NCI-H187 treated with DMSO at 0.1 percent for 48 hours (cell line): ENCODE results near the gene CEMIP.

Experiments used
- DNase-seq: peaks from one replicate; lab custom pipeline; 2025; lab: John Stamatoyannopoulos, UW

CEMIP gene

DNA sequence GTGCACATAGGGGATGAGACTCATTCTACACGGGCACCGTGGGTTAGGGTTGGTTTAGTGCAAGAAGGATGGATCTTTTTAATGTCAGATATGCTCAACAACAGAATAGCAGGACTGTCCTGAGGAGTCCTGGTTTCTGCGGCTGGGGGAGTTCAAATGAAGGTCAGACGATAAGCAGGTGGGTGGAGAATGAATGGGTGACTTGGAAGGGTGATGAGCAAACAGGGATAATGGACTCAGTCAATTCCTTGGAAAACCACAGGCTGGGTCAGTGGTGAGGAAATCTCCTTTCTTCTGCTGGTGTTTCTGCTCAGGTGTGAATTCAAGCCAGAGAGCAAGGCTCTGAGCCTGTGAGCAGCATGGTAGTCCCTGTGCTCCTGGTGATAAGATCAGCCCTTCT lies 150.5 kb downstream of the CEMIP start:
- DNase-seq, result no peak

- no peak for DNase-seq
Measured at GRCh38 chr15:80931191-80931590, 152.0 kb downstream of the CEMIP start.

GRCh38 chr15:80931721-80932512 lies 152.7 kb downstream of the CEMIP start:
- no peak for DNase-seq

- no peak for DNase-seq
Measured at GRCh38 chr15:80932513-80932815, 153.3 kb downstream of the CEMIP start.

- no peak for DNase-seq
Measured at GRCh38 chr15:80932989-80933388, 153.8 kb downstream of the CEMIP start.

GRCh38 chr15:80934761-80935221 lies 155.6 kb downstream of the CEMIP start:
- DNase-seq, result no peak

- no peak for DNase-seq
Measured at GRCh38 chr15:80936288-80937078, 157.3 kb downstream of the CEMIP start.

GRCh38 chr15:80937718-80938117 lies 158.5 kb downstream of the CEMIP start:
- no peak for DNase-seq

DNA sequence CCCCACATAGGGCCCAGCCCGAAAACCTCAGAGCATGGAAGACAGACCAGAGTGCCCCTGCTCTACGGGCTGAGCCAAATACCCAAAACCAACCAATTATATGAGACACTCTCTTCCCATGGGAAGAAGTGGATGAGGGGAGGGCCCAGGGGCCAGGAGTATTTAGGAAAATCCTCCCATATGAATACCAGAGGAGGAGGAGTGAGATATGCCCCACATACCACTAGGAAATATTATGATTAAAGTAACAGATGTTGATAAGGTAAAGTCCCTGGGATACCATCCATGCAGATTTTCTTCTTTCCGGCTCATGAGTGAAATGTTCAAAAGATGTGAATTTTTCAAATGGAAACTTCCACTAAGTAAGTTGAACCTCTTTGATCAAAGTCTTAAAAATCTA lies 160.0 kb downstream of the CEMIP start:
- no peak for DNase-seq

DNA sequence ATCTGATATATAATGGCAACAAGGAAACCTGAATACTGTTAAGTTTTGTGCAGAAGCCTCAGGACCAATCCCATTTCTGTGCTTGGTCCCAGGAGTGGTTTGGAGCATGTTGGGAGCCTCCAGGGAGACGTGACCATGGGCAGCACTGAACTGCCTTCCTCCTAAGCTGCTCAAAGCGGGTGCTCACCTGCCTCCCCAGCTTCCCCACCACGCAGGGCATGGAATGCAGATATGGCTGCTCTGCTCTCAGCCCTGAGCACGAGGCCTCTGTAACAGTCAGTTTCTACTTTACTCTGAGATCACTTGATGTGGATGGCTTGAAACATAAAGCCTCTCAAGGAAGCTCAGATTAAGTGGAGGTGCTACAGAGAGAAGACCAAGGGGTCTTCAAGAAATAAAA lies 161.2 kb downstream of the CEMIP start:
- DNase-seq, result no peak

DNA sequence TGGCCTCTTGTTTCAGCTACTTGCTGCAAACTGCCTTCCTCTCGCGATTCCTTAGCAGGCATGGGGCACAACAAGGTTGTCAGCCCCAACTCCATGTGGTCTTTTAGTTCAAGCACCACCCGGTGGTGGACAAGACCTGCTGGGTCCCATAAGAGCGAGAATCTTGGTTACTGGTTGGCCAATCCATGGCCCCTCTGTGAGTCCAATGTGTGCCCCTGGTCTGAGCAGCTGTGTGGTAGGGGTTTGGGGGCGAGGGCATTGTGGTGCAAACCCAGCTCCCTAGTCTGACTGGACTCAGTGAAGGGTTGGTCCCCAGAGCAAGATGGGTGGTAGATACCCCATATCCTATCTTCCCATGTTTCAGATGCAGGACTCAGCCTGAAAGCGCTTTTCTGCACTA lies 161.7 kb downstream of the CEMIP start:
- no peak for DNase-seq

GRCh38 chr15:80942266-80942665 lies 163.1 kb downstream of the CEMIP start:
- DNase-seq, result no peak

GRCh38 chr15:80942746-80943565 lies 163.8 kb downstream of the CEMIP start:
- DNase-seq, result no peak

DNA sequence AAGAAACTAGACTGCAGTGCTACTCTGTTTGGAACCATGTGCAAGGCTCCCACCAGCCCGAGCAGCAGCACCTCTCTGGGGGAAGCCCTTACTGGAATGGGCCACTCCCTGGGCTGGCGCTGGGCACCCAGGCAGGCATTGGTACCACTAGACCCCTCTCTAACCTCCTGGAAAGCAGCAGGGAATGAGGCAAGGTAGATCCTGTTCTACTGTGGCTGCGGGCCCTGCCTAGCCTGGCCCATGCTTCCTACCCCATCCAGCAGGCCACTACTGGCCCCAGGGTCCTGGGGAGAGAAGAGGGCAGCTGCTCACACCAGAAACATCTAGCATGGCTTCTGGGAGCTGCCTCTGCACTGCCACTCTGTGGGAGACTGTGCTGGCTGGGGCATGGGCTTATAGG lies 165.6 kb downstream of the CEMIP start:
- DNase-seq, result no peak

GRCh38 chr15:80945605-80946004 lies 166.4 kb downstream of the CEMIP start:
- no peak for DNase-seq

- no peak for DNase-seq
Measured at GRCh38 chr15:80946576-80946975, 167.4 kb downstream of the CEMIP start.

GRCh38 chr15:80948651-80949292 lies 169.6 kb downstream of the CEMIP start:
- no peak for DNase-seq

GRCh38 chr15:80949756-80950155 lies 170.6 kb downstream of the CEMIP start:
- no peak for DNase-seq

DNA sequence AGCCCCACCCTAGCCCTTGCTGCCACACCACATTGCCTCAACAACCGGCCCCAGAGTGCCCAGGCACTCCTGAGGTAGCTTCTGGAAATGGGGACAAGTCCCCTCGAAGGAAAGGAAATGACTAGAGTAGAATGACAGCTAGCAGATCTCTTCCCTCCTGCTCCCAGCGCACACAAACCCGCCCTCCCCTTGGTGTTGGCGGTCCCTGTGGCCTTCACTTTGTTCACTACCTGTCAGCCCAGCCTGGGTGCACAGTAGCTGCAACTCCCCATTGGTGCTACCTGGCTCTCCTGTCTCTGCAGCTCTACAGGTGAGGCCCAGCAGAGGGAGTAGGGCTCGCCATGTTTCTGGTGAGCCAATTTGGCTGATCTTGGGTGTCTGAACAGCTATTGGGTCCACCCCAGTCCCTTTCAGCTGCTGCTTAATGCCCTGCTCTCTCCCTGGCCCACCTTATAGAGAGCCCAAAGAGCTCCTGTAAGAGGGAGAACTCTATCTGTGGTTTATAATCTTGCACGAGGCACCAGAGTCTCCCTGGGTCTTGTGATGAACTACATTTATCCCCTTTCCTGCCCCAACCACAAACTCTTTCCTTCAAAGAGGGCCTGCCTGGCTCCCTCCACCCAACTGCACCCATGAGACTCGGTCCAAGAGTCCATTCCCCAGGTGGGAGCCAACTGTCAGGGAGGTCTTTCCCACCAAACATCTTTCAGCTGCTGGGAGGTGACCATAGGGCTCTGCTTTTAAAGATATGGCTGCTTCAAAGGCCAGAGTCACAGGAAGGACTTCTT lies 171.3 kb downstream of the CEMIP start:
- no peak for DNase-seq

GRCh38 chr15:80951941-80952340 lies 172.8 kb downstream of the CEMIP start:
- no peak for DNase-seq
